WTC11 (cell line): Measurements from ENCODE around the gene TNIP2. TPM values are rescaled to one million over a fixed set of nuclear protein-coding genes. Genes with fewer than 3 reads are reported as not detected.
"Not testable (repeated sequence)": the region's sequence is repeated elsewhere in the genome, so short reads cannot be mapped to it uniquely, and the experiment has no call there.

Experiments
- ATAC-seq: fragments of 200-7000 bp; cut with Tn5 transposase; 2 replicates; pipeline ENCODE4 v1.10.0; 2021; ENCODE audit warnings: mild to moderate bottlenecking, moderate library complexity
- CTCF ChIA-PET: fragments of 300-600 bp; sonication (Branson Sonifier 250); formaldehyde crosslinking; loops from one replicate; lab custom pipeline; 2021; ENCODE audit warnings: antibody characterized with exemption; lab: Charles Lee
- POLR2A ChIA-PET: fragments of 350-600 bp; sonication (Branson Sonifier 250); formaldehyde crosslinking; loops from one replicate; lab custom pipeline; 2021; ENCODE audit warnings: antibody characterized with exemption; lab: Charles Lee
- DNase-seq: peaks from one replicate; pipeline ENCODE4 v3.0.0; 2021; ENCODE audit warnings: low spot score
- H3K27ac Mint-ChIP-seq: 2 replicates; pipeline ENCODE4 v1.8.0; 2021; ENCODE audit warnings: mixed read lengths
- H3K27me3 Mint-ChIP-seq: 2 replicates; pipeline ENCODE4 v1.8.0; 2021; ENCODE audit warnings: low read depth, mild to moderate bottlenecking, moderate library complexity, mixed read lengths
- H3K36me3 Mint-ChIP-seq: 2 replicates; pipeline ENCODE4 v1.8.0; 2021; ENCODE audit warnings: mixed read lengths
- H3K4me1 Mint-ChIP-seq: 2 replicates; pipeline ENCODE4 v1.8.0; 2022; ENCODE audit warnings: mixed read lengths
- H3K4me3 Mint-ChIP-seq: 2 replicates; pipeline ENCODE4 v1.8.0; 2021; ENCODE audit warnings: mild to moderate bottlenecking, moderate library complexity, mixed read lengths
- H3K9me3 Mint-ChIP-seq: 2 replicates; pipeline ENCODE4 v1.8.0; 2021; ENCODE audit warnings: mixed read lengths
- CBFB ChIP-seq: sonication (generic); formaldehyde crosslinking; IDR thresholded peaks from 2 replicates; pipeline ENCODE4 v1.8.1; 2022; ENCODE audit warnings: mild to moderate bottlenecking, low read depth, missing genetic modification reagents
- ELF4 ChIP-seq: sonication (generic); formaldehyde crosslinking; IDR thresholded peaks from 2 replicates; pipeline ENCODE4 v1.8.1; 2022; ENCODE audit warnings: low read depth, mild to moderate bottlenecking, moderate library complexity, missing genetic modification reagents
- ETV6 ChIP-seq: sonication (generic); formaldehyde crosslinking; IDR thresholded peaks from 2 replicates; pipeline ENCODE4 v1.8.1; 2022; ENCODE audit warnings: mild to moderate bottlenecking, missing genetic modification reagents
- FOXK1 ChIP-seq: sonication (generic); formaldehyde crosslinking; IDR thresholded peaks from 2 replicates; pipeline ENCODE4 v1.8.0; 2022; ENCODE audit warnings: mild to moderate bottlenecking, moderate library complexity, missing genetic modification reagents
- NFATC4 ChIP-seq: fragments of 250-450 bp; sonication (Bioruptor Pico); IDR thresholded peaks from 2 replicates; pipeline ENCODE4 v1.9.0; 2021; ENCODE audit warnings: mild to moderate bottlenecking
- NFE2L1 ChIP-seq: sonication (generic); formaldehyde crosslinking; IDR thresholded peaks from 2 replicates; pipeline ENCODE4 v1.8.1; 2023; ENCODE audit warnings: missing genetic modification reagents
- NR1H2 ChIP-seq: sonication (generic); formaldehyde crosslinking; IDR thresholded peaks from 2 replicates; pipeline ENCODE4 v1.9.0; 2021; ENCODE audit warnings: mild to moderate bottlenecking, moderate library complexity, missing genetic modification reagents
- TEAD1 ChIP-seq: sonication (generic); formaldehyde crosslinking; IDR thresholded peaks from 2 replicates; pipeline ENCODE4 v1.8.0; 2022; ENCODE audit warnings: mild to moderate bottlenecking, missing genetic modification reagents
- ZNF121 ChIP-seq: sonication (generic); formaldehyde crosslinking; IDR thresholded peaks from 2 replicates; pipeline ENCODE4 v1.8.0; 2023; ENCODE audit warnings: missing genetic modification reagents
- ZNF138 ChIP-seq: sonication (generic); formaldehyde crosslinking; conservative IDR thresholded peaks from 2 replicates; pipeline ENCODE4 v1.8.1; 2022; ENCODE audit warnings: mild to moderate bottlenecking, moderate library complexity, missing genetic modification reagents
- ZNF219 ChIP-seq: sonication (generic); formaldehyde crosslinking; IDR thresholded peaks from 2 replicates; pipeline ENCODE4 v1.8.0; 2023; ENCODE audit warnings: missing genetic modification reagents, mild to moderate bottlenecking, borderline replicate concordance
- ZNF416 ChIP-seq: fragments of 250-450 bp; sonication (Bioruptor Pico); IDR thresholded peaks from 2 replicates; pipeline ENCODE4 v1.9.0; 2021; ENCODE audit warnings: mild to moderate bottlenecking, inconsistent platforms
- ZNF671 ChIP-seq: fragments of 250-450 bp; sonication (Bioruptor Pico); IDR thresholded peaks from 2 replicates; pipeline ENCODE4 v1.8.0; 2021; ENCODE audit warnings: mild to moderate bottlenecking
- total RNA-seq: library from RNA; stranded (reverse); gene quantifications from 3 replicates; pipeline ENCODE4 v1.2.3, GENCODE V29; 2021
- TF ChIP-seq, protein P1 (sequence below): sonication (generic); formaldehyde crosslinking; IDR thresholded peaks from 2 replicates; pipeline ENCODE4 v1.8.0; 2022; ENCODE audit warnings: mild to moderate bottlenecking, missing genetic modification reagents
- TF ChIP-seq, protein P2 (sequence below): sonication (generic); formaldehyde crosslinking; IDR thresholded peaks from 2 replicates; pipeline ENCODE4 v1.8.1; 2023; ENCODE audit warnings: mild to moderate bottlenecking, missing genetic modification reagents, moderate library complexity
- TF ChIP-seq, protein P3 (sequence below): fragments of 250-450 bp; sonication (Bioruptor Pico); IDR thresholded peaks from 2 replicates; pipeline ENCODE4 v1.8.0; 2021; ENCODE audit warnings: mild to moderate bottlenecking
- TF ChIP-seq, protein P4 (sequence below): fragments of 250-450 bp; sonication (Bioruptor Pico); conservative IDR thresholded peaks from 2 replicates; pipeline ENCODE4 v1.9.0; 2021; ENCODE audit warnings: mild to moderate bottlenecking

TNIP2 gene
- total RNA-seq, 1 experiment from 2014 or later, result 44.4 TPM

DNA sequence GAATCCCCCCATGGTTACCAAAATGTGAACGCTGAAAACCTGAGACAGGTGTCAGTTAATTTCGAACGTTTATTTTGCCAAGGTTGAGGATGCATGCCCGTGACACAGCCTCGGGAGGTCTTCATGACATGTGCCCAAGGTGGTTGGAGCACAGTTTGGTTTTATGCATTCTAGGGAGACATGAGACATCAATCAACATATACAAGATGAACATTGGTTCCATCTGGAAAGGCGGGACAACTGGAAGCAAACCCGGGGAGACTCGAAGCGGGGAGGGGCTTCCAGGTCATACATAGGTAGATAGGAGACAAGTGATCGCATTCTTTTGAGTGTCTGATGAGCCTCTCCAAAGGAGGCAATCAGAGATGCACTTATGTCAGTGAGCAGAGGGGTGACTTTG, 25.8 kb upstream of the TNIP2 start:
- no peak overlapping the region for H3K4me3 Mint-ChIP-seq
- peaks cover 44% of the 10 kb centered on the region for H3K4me1 Mint-ChIP-seq
- POLR2A ChIA-PET, result interaction anchor here (1.1 kb wide), 1 partner anchor 14 kb away, joined by 3 read pairs; no protein-coding TSS in a partner anchor
- peaks cover 4% of the 10 kb centered on the region; the same call in 1 of the 2 replicates for H3K27me3 Mint-ChIP-seq
- ATAC-seq (no peak), DNase-seq (peak; percentile 11)
- no peaks in the 10 kb centered on the region for H3K36me3 Mint-ChIP-seq
- CTCF ChIA-PET, result no interaction called here
- no peak overlapping the region for H3K27ac Mint-ChIP-seq
- TF ChIP-seq ELF4 (no peak), ZNF138 (CRISPR knock-in tag) (no peak), NFATC4 (CRISPR knock-in tag) (no peak), ZNF416 (CRISPR knock-in tag) (no peak), ZNF671 (CRISPR knock-in tag) (no peak), FOXK1 (CRISPR knock-in tag) (no peak)
- TF ChIP-seq, protein P1, sequence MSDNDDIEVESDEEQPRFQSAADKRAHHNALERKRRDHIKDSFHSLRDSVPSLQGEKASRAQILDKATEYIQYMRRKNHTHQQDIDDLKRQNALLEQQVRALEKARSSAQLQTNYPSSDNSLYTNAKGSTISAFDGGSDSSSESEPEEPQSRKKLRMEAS (CRISPR knock-in tag), result no peak
- TF ChIP-seq, protein P2, sequence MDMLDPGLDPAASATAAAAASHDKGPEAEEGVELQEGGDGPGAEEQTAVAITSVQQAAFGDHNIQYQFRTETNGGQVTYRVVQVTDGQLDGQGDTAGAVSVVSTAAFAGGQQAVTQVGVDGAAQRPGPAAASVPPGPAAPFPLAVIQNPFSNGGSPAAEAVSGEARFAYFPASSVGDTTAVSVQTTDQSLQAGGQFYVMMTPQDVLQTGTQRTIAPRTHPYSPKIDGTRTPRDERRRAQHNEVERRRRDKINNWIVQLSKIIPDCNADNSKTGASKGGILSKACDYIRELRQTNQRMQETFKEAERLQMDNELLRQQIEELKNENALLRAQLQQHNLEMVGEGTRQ (CRISPR knock-in tag), result no peak
- TF ChIP-seq, all 79 proteins: peak for 0
- 0 out of 2 replicates have a peak, but pooled peaks cover 4% of the 10 kb centered on the region for H3K9me3 Mint-ChIP-seq

GRCh38 chr4:2780643-2781042, 24.5 kb upstream of the TNIP2 start:
- POLR2A ChIA-PET, result interaction anchor here (0.7 kb wide), 1 partner anchor 20 kb away, joined by 3 read pairs; no protein-coding TSS in a partner anchor
- DNase-seq, result peak; percentile 15
- CTCF ChIA-PET, result not testable (repeated sequence)

GRCh38 chr4:2771264-2771663, 15.1 kb upstream of the TNIP2 start:
- H3K4me3 Mint-ChIP-seq, result no peak overlapping the region
- CTCF ChIA-PET, result no interaction called here
- POLR2A ChIA-PET, result no interaction called here
- TF ChIP-seq ZNF219 (CRISPR knock-in tag) (no peak), NFE2L1 (CRISPR knock-in tag) (no peak), NR1H2 (CRISPR knock-in tag) (no peak), ETV6 (CRISPR knock-in tag) (no peak), ZNF121 (CRISPR knock-in tag) (peak; percentile 75)
- TF ChIP-seq, protein P3, sequence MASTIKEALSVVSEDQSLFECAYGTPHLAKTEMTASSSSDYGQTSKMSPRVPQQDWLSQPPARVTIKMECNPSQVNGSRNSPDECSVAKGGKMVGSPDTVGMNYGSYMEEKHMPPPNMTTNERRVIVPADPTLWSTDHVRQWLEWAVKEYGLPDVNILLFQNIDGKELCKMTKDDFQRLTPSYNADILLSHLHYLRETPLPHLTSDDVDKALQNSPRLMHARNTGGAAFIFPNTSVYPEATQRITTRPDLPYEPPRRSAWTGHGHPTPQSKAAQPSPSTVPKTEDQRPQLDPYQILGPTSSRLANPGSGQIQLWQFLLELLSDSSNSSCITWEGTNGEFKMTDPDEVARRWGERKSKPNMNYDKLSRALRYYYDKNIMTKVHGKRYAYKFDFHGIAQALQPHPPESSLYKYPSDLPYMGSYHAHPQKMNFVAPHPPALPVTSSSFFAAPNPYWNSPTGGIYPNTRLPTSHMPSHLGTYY (CRISPR knock-in tag), result no peak
- TF ChIP-seq, all 79 proteins: peak for 1
- H3K9me3 Mint-ChIP-seq, result peaks cover 9% of the 10 kb centered on the region
- no peaks in the 10 kb centered on the region for H3K36me3 Mint-ChIP-seq
- peaks cover 26% of the 10 kb centered on the region for H3K4me1 Mint-ChIP-seq
- DNase-seq (no peak), ATAC-seq (no peak)
- H3K27ac Mint-ChIP-seq, result no peak overlapping the region
- H3K27me3 Mint-ChIP-seq, result no peaks in the 10 kb centered on the region; the same call in 1 of the 2 replicates

More at GRCh38 chr4:2780643-2781042, 24.5 kb upstream of the TNIP2 start:
- not testable (repeated sequence) for H3K9me3 Mint-ChIP-seq, H3K27me3 Mint-ChIP-seq, H3K4me3 Mint-ChIP-seq, H3K36me3 Mint-ChIP-seq
- peak overlapping the region; percentile 41; the same call in 1 of the 2 replicates for H3K27ac Mint-ChIP-seq
- peaks cover 44% of the 10 kb centered on the region for H3K4me1 Mint-ChIP-seq
- ATAC-seq, result peak; percentile 9; the same call in 1 of the 2 replicates

GRCh38 chr4:2768921-2769336, 12.8 kb upstream of the TNIP2 start:
- peaks cover 3% of the 10 kb centered on the region; the same call in 1 of the 2 replicates for H3K27me3 Mint-ChIP-seq
- CTCF ChIA-PET, result interaction anchor here (0.7 kb wide), 1 partner anchor 50 kb away, joined by 4 read pairs; no protein-coding TSS in a partner anchor
- POLR2A ChIA-PET, result interaction anchor here (0.5 kb wide), 1 partner anchor 16 kb away, joined by 3 read pairs; no protein-coding TSS in a partner anchor
- DNase-seq (no peak), ATAC-seq (no peak)
- TF ChIP-seq, protein P4, sequence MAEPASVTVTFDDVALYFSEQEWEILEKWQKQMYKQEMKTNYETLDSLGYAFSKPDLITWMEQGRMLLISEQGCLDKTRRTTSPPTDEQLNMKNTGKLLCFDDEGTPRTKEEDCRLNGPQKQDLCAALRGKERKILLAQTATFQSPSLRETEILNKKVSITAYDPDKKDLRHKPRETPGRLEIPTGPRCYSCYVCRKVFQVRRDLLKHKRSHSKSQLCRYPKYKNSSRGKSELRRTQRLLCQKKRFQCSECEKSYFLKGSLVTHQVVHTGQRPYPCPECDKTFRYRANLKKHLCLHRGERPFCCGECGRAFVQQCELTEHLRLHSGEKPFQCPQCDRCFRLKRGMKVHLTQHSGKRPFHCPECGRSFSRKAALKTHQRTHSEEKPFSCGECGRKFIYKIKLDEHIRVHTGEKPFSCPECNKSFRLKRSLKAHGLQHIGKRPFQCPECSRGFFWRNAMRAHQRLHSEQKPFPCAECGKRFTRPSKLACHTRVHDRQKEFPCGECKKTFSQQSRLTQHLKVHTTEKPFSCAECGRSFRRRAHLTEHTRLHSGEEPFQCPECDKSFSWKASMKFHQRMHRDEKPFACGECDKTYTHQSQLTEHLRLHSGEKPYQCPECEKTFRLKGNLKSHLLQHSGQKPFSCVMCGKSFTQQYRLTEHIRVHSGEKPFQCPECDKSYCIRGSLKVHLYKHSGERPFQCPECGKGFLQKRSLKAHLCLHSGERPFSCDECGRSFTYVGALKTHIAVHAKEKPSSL (CRISPR knock-in tag), result no peak
- no peak for TF ChIP-seq TEAD1 (CRISPR knock-in tag)
- no peak for TF ChIP-seq ELF4
- TF ChIP-seq CBFB, result no peak
- H3K36me3 Mint-ChIP-seq, result no peaks in the 10 kb centered on the region
- H3K9me3 Mint-ChIP-seq, result peaks cover 14% of the 10 kb centered on the region
- no peak overlapping the region for H3K27ac Mint-ChIP-seq
- H3K4me3 Mint-ChIP-seq, result no peak overlapping the region
- H3K4me1 Mint-ChIP-seq, result peaks cover 26% of the 10 kb centered on the region
